GM23338 (cell line): ENCODE measurements around the gene LDB1.

ENCODE experiments used
- CREB1 ChIP-seq: fragments of 250-450 bp; sonication (Bioruptor Pico); IDR thresholded peaks from 2 replicates; pipeline ENCODE4 v1.5.0; 2020; ENCODE audit warnings: low read depth, mild to moderate bottlenecking, moderate library complexity
- CTCF ChIP-seq, 2 experiments: fragments of 200-600 bp in 1 of 2; sonication (generic) in 1 of 2; conservative IDR thresholded peaks; 2 replicates each; pipeline versions ENCODE4 v1.5.1 to v1.6.1; 2016 to 2017; ENCODE audit warnings: antibody characterized with exemption in 2 of 2, low read depth in 2 of 2, mild to moderate bottlenecking in 2 of 2, moderate library complexity in 1 of 2
- ETS1 ChIP-seq: IDR thresholded peaks from 2 replicates; pipeline ENCODE4 v1.6.1; 2016; ENCODE audit warnings: antibody characterized with exemption
- EZH2 ChIP-seq: fragments of 200-600 bp; sonication (generic); IDR thresholded peaks from one replicate; pipeline ENCODE4 v1.8.0; 2017; ENCODE audit warnings: antibody characterized with exemption, mild to moderate bottlenecking, low read depth; ENCODE audit not compliant: unreplicated experiment
- EZH2phosphoT487 ChIP-seq: fragments of 200-600 bp; sonication (generic); IDR thresholded peaks from one replicate; pipeline ENCODE4 v1.8.1; 2018; ENCODE audit warnings: antibody characterized with exemption; ENCODE audit not compliant: unreplicated experiment
- JUNB ChIP-seq: IDR thresholded peaks from one replicate; pipeline ENCODE4 v1.6.1; 2016; ENCODE audit warnings: antibody characterized with exemption; ENCODE audit not compliant: unreplicated experiment
- POLR2AphosphoS5 ChIP-seq: IDR thresholded peaks from 2 replicates; pipeline ENCODE4 v1.6.1; 2016; ENCODE audit warnings: antibody characterized with exemption, low read depth
- REST ChIP-seq: IDR thresholded peaks from one replicate; pipeline ENCODE4 v1.6.1; 2018; ENCODE audit warnings: antibody characterized with exemption; ENCODE audit not compliant: unreplicated experiment
- ZNF331 ChIP-seq: fragments of 250-450 bp; sonication (Bioruptor Pico); IDR thresholded peaks from 2 replicates; pipeline ENCODE4 v1.5.0; 2020; ENCODE audit warnings: low read depth, mild to moderate bottlenecking, moderate library complexity
- ZNF462 ChIP-seq: fragments of 250-450 bp; sonication (Bioruptor Pico); IDR thresholded peaks from 2 replicates; pipeline ENCODE4 v1.5.0; 2020; ENCODE audit warnings: mild to moderate bottlenecking, moderate library complexity

GRCh38 chr10:102113956-102114857, 6.0 kb downstream of the LDB1 start:
- TF ChIP-seq EZH2phosphoT487 (no peak), POLR2AphosphoS5 (no peak), CTCF (conservative IDR thresholded peaks at IDR 0.05; ENCODE audit: low read depth in 2 of 2) (no peak), ZNF462 (CRISPR knock-in tag) (no peak), ETS1 (no peak), EZH2 (no peak), CREB1 (CRISPR knock-in tag) (no peak), REST (no peak), ZNF331 (CRISPR knock-in tag) (no peak), JUNB (no peak)
